AG04450 (cell line): ENCODE measurements around the gene YDJC. TPM values are rescaled to one million over a fixed set of nuclear protein-coding genes. Genes with fewer than 3 reads are reported as not detected.
"Not testable (repeated sequence)": the region's sequence is repeated elsewhere in the genome, so short reads cannot be mapped to it uniquely, and the experiment has no call there.

Experiments
- CTCF ChIA-PET: fragments of 300-600, 350-600 bp; formaldehyde crosslinking; extraction: SDS; loops from one replicate; lab custom pipeline; 2022; ENCODE audit warnings: antibody characterized with exemption, inconsistent platforms; lab: Charles Lee
- POLR2A ChIA-PET: fragments of 350-600 bp; formaldehyde crosslinking; extraction: SDS; loops from one replicate; lab custom pipeline; 2021; ENCODE audit warnings: antibody characterized with exemption, inconsistent platforms; lab: Yijun Ruan, JAX
- DNase-seq: peaks from one replicate; pipeline ENCODE4 v3.0.0-alpha.2; 2011; ENCODE audit warnings: low read depth, low spot score
- H3K27ac ChIP-seq: one replicate; pipeline ENCODE4 v1.5.1; 2012; ENCODE audit warnings: low read depth, low read length, control low read depth
- H3K27me3 ChIP-seq: one replicate; pipeline ENCODE4 v1.6.0; 2012; ENCODE audit warnings: low read length; ENCODE audit not compliant: control insufficient read depth, insufficient read depth
- H3K4me3 ChIP-seq: 2 replicates; pipeline ENCODE4 v1.5.1; 2011; ENCODE audit warnings: mild to moderate bottlenecking, low read depth, low read length, control low read depth
- H3K9me3 ChIP-seq: 2 replicates; pipeline ENCODE4 v1.5.1; 2012; ENCODE audit warnings: low read length; ENCODE audit not compliant: control insufficient read depth, insufficient read depth
- CTCF ChIP-seq: IDR thresholded peaks from 2 replicates; pipeline ENCODE4 v1.5.1; 2011; ENCODE audit warnings: low read depth, low read length, control low read depth, inconsistent platforms
- polyA minus RNA-seq: library from RNA; depleted of rRNA, polyadenylated mRNA; stranded (reverse); fragments of >200 nt; gene quantifications from 2 replicates; pipeline ENCODE4 v1.2.3, GENCODE V29; 2011; rRNA and poly(A)+ RNA removed
- polyA plus RNA-seq: library from polyadenylated mRNA; depleted of rRNA; stranded (reverse); fragments of >200 nt; gene quantifications from 2 replicates; pipeline ENCODE4 v1.2.3, GENCODE V29; 2011; rRNA removed

YDJC gene
- polyA plus RNA-seq (9.0 and 12.2 TPM in 2 replicates), polyA minus RNA-seq (3.4 and 4.4 TPM in 2 replicates)

GRCh38 chr22:21629255-21630149, at the start of gene YDJC:
Gene YDJC (minus strand): TSS chr22:21630022. CDS start chr22:21630014, 8 bp downstream.
- peak within 1 kb of the TSS; percentile 88 for H3K4me3 ChIP-seq
- ChIA-PET CTCF (interaction anchor here (0.9 to 3.3 kb wide), 9 partner anchors 10 to 73 kb away, joined by 3 to 43 read pairs (median 3); partner anchors contain the start of gene SDF2L1), POLR2A (interaction anchor here (1.2 to 1.5 kb wide), 2 partner anchors 13 to 17 kb away, joined by 5 to 11 read pairs; partner anchors contain the start of gene SDF2L1)
- TF ChIP-seq CTCF = peak; percentile 57
- H3K27me3 ChIP-seq = no peaks in the 10 kb centered on the region
- H3K27ac ChIP-seq = peak within 1 kb of the TSS; percentile 61
- H3K9me3 ChIP-seq = peaks cover 3% of the 10 kb centered on the region; the same call in 1 of the 2 replicates
- peak; percentile 70 for DNase-seq

- Histone ChIP-seq H3K4me3 (no peak overlapping the region), H3K27me3 (no peaks in the 10 kb centered on the region), H3K27ac (no peak overlapping the region), H3K9me3 (no peaks in the 10 kb centered on the region; the same call in 1 of the 2 replicates)
- no peak for DNase-seq
- POLR2A ChIA-PET = no interaction called here
- CTCF ChIA-PET = no interaction called here
- TF ChIP-seq CTCF = no peak
Measured at GRCh38 chr22:21679383-21679782, 49.6 kb upstream of the YDJC start.

- CTCF ChIA-PET, H3K27ac ChIP-seq, H3K4me3 ChIP-seq, DNase-seq, H3K27me3 ChIP-seq, POLR2A ChIA-PET, H3K9me3 ChIP-seq: not testable (repeated sequence)
Measured at GRCh38 chr22:21678842-21679241, 49.0 kb upstream of the YDJC start.

GRCh38 chr22:21677606-21678443, 48.0 kb upstream of the YDJC start:
- no peak overlapping the region for H3K27ac ChIP-seq
- ChIA-PET POLR2A (no interaction called here), CTCF (no interaction called here)
- no peaks in the 10 kb centered on the region; the same call in 1 of the 2 replicates for H3K9me3 ChIP-seq
- no peak overlapping the region for H3K4me3 ChIP-seq
- H3K27me3 ChIP-seq = no peaks in the 10 kb centered on the region
- no peak for DNase-seq
- no peak for TF ChIP-seq CTCF

GRCh38 chr22:21674638-21675245, 44.9 kb upstream of the YDJC start:
- H3K27me3 ChIP-seq = no peaks in the 10 kb centered on the region
- ChIA-PET POLR2A (no interaction called here), CTCF (interaction anchor here (0.6 kb wide), 1 partner anchor 8 kb away, joined by 6 read pairs; no protein-coding TSS in a partner anchor)
- no peak overlapping the region for H3K27ac ChIP-seq
- no peaks in the 10 kb centered on the region; the same call in 1 of the 2 replicates for H3K9me3 ChIP-seq
- TF ChIP-seq CTCF = no peak
- no peak for DNase-seq
- H3K4me3 ChIP-seq = no peak overlapping the region
